Sciatic nerve (tissue), 2 donors: Measurements from ENCODE around the gene TMEM30A. TPM values are rescaled to one million over a fixed set of nuclear protein-coding genes. Genes with fewer than 3 reads are reported as not detected.
A peak's percentile ranks its signal among the peaks of the same experiment; 100 is the strongest.

Experiments
- ATAC-seq: fragments of 200-7000 bp; cut with Tn5 transposase; one replicate; pipeline ENCODE4 v1.9.1; 2020; ENCODE audit warnings: mild to moderate bottlenecking, moderate library complexity
- DNase-seq: peaks from one replicate; pipeline ENCODE4 v3.0.0-alpha.2; 2020; ENCODE audit warnings: low spot score
- intact Hi-C: fragments of 100-400 bp; cut with DNase I; formaldehyde crosslinking; loops from one replicate; pipeline ENCODE4 v1.14.2; 2022
- total RNA-seq: library from RNA; stranded (reverse); fragmentation: NEBNext Ultra II Directional; extraction: Animal tissue kit (Norgen Biotek cat#: 25700); gene quantifications from one replicate; pipeline ENCODE4 v1.2.1, GENCODE V29; 2021
- donor health status: DM: no; HTN: no; CAD: no.
- donor health status: DM: no; HTN: no; CAD: no.

The TMEM30A gene
- total RNA-seq, 1 donor from 2014 or later = 104 TPM

GRCh38 chr6:75268988-75269354 lies 15.6 kb downstream of the TMEM30A start:
- intact Hi-C loops = no loop called here
- ATAC-seq (no peak), DNase-seq (no peak)

- intact Hi-C loops = no loop called here
- ATAC-seq = no peak
- no peak for DNase-seq
Measured at GRCh38 chr6:75268121-75268987, 16.2 kb downstream of the TMEM30A start.

GRCh38 chr6:75267461-75267860 lies 17.1 kb downstream of the TMEM30A start:
- intact Hi-C loops = no loop called here
- DNase-seq (no peak), ATAC-seq (no peak)

GRCh38 chr6:75266716-75267291 lies 17.8 kb downstream of the TMEM30A start:
- DNase-seq = no peak
- peak; percentile 81 for ATAC-seq
- intact Hi-C loops = no loop called here

GRCh38 chr6:75263401-75263750 lies 21.2 kb downstream of the TMEM30A start:
- no peak for ATAC-seq
- intact Hi-C loops = no loop called here
- DNase-seq = no peak

- ATAC-seq (no peak), DNase-seq (no peak)
- intact Hi-C loops = no loop called here
Measured at GRCh38 chr6:75262716-75263400, 21.7 kb downstream of the TMEM30A start.

GRCh38 chr6:75261299-75261698 lies 23.3 kb downstream of the TMEM30A start:
- intact Hi-C loops = no loop called here
- no peak for DNase-seq
- no peak for ATAC-seq

- no peak for DNase-seq
- ATAC-seq = no peak
- intact Hi-C loops = no loop called here
Measured at GRCh38 chr6:75257343-75258087, 27.1 kb downstream of the TMEM30A start.

GRCh38 chr6:75250552-75250951 lies 34.0 kb downstream of the TMEM30A start:
- DNase-seq (no peak), ATAC-seq (no peak)
- intact Hi-C loops = no loop called here

- no peak for DNase-seq
- intact Hi-C loops = no loop called here
- ATAC-seq = no peak
Measured at GRCh38 chr6:75249837-75250236, 34.8 kb downstream of the TMEM30A start.

GRCh38 chr6:75246386-75246785 lies 38.2 kb downstream of the TMEM30A start:
- DNase-seq (no peak), ATAC-seq (no peak)
- intact Hi-C loops = no loop called here

GRCh38 chr6:75244063-75244584 lies 40.5 kb downstream of the TMEM30A start:
- intact Hi-C loops = no loop called here
- ATAC-seq = peak; percentile 6
- DNase-seq = no peak

GRCh38 chr6:75243333-75244062 lies 41.1 kb downstream of the TMEM30A start, which contains the start of gene COX7A2:
Gene COX7A2, minus strand, starts transcription at chr6:75243801. Its CDS starts 67 bp downstream, at chr6:75243734.
- intact Hi-C loops = no loop called here
- DNase-seq = peak; percentile 89
- peak; percentile 99 for ATAC-seq

GRCh38 chr6:75236630-75237029 lies 48.0 kb downstream of the TMEM30A start:
- intact Hi-C loops = no loop called here
- DNase-seq = no peak
- no peak for ATAC-seq

GRCh38 chr6:75235271-75235670 lies 49.3 kb downstream of the TMEM30A start:
- intact Hi-C loops = no loop called here
- no peak for ATAC-seq
- DNase-seq = no peak

GRCh38 chr6:75234126-75234865 lies 50.3 kb downstream of the TMEM30A start:
- ATAC-seq (peak; percentile 48), DNase-seq (no peak)
- intact Hi-C loops = no loop called here

GRCh38 chr6:75233092-75233615 lies 51.4 kb downstream of the TMEM30A start:
- no peak for DNase-seq
- ATAC-seq = no peak
- intact Hi-C loops = no loop called here
